ENCODE results near the gene BHLHE23.

BHLHE23 gene

GRCh38 chr20:63027221-63027921, 20.6 kb upstream of the BHLHE23 start:
- in situ Hi-C loops (cut with HindIII; ENCODE audit: low sequenced_read_pairs): no loop called here

GRCh38 chr20:63026582-63027165, 19.9 kb upstream of the BHLHE23 start:
- in situ Hi-C loops (cut with HindIII; ENCODE audit: low sequenced_read_pairs): no loop called here

GRCh38 chr20:63025534-63026331, 19.0 kb upstream of the BHLHE23 start:
- in situ Hi-C loops (cut with HindIII; ENCODE audit: low sequenced_read_pairs): no loop called here

GRCh38 chr20:63024573-63025392, 18.0 kb upstream of the BHLHE23 start:
- in situ Hi-C loops (cut with HindIII; ENCODE audit: low sequenced_read_pairs): no loop called here

- in situ Hi-C loops (cut with HindIII; ENCODE audit: low sequenced_read_pairs): no loop called here
Observed at GRCh38 chr20:63023936-63024571, 17.3 kb upstream of the BHLHE23 start.

GRCh38 chr20:63023071-63023935, 16.5 kb upstream of the BHLHE23 start:
- in situ Hi-C loops (cut with HindIII; ENCODE audit: low sequenced_read_pairs): no loop called here

- in situ Hi-C loops (cut with HindIII; ENCODE audit: low sequenced_read_pairs): no loop called here
Observed at GRCh38 chr20:63022501-63022900, 15.7 kb upstream of the BHLHE23 start.

- in situ Hi-C loops (cut with HindIII; ENCODE audit: low sequenced_read_pairs): no loop called here
Observed at GRCh38 chr20:63021356-63022321, 14.9 kb upstream of the BHLHE23 start.

GRCh38 chr20:63020681-63021080, 13.9 kb upstream of the BHLHE23 start:
- in situ Hi-C loops (cut with HindIII; ENCODE audit: low sequenced_read_pairs): no loop called here

- in situ Hi-C loops (cut with HindIII; ENCODE audit: low sequenced_read_pairs): no loop called here
Observed at GRCh38 chr20:63017826-63018411, 11.2 kb upstream of the BHLHE23 start.

- in situ Hi-C loops (cut with HindIII; ENCODE audit: low sequenced_read_pairs): no loop called here
Observed at GRCh38 chr20:63017076-63017825, 10.5 kb upstream of the BHLHE23 start.

- in situ Hi-C loops (cut with HindIII; ENCODE audit: low sequenced_read_pairs): no loop called here
Observed at GRCh38 chr20:63016514-63017075, 9.8 kb upstream of the BHLHE23 start.

- in situ Hi-C loops (cut with HindIII; ENCODE audit: low sequenced_read_pairs): no loop called here
Observed at GRCh38 chr20:63015662-63016361, 9.0 kb upstream of the BHLHE23 start.

- in situ Hi-C loops (cut with HindIII; ENCODE audit: low sequenced_read_pairs): no loop called here
Observed at GRCh38 chr20:63015147-63015661, 8.4 kb upstream of the BHLHE23 start.

GRCh38 chr20:63014710-63015109, 7.9 kb upstream of the BHLHE23 start:
- in situ Hi-C loops (cut with HindIII; ENCODE audit: low sequenced_read_pairs): loop anchor here (5.0 kb wide), 1 partner anchor 48 kb away; no protein-coding TSS in a partner anchor

- in situ Hi-C loops (cut with HindIII; ENCODE audit: low sequenced_read_pairs): loop anchor here (5.0 kb wide), 1 partner anchor 48 kb away; no protein-coding TSS in a partner anchor
Observed at GRCh38 chr20:63014287-63014686, 7.5 kb upstream of the BHLHE23 start.
